ENCODE data around the gene FST.

FST gene, protein sequence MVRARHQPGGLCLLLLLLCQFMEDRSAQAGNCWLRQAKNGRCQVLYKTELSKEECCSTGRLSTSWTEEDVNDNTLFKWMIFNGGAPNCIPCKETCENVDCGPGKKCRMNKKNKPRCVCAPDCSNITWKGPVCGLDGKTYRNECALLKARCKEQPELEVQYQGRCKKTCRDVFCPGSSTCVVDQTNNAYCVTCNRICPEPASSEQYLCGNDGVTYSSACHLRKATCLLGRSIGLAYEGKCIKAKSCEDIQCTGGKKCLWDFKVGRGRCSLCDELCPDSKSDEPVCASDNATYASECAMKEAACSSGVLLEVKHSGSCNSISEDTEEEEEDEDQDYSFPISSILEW

DNA sequence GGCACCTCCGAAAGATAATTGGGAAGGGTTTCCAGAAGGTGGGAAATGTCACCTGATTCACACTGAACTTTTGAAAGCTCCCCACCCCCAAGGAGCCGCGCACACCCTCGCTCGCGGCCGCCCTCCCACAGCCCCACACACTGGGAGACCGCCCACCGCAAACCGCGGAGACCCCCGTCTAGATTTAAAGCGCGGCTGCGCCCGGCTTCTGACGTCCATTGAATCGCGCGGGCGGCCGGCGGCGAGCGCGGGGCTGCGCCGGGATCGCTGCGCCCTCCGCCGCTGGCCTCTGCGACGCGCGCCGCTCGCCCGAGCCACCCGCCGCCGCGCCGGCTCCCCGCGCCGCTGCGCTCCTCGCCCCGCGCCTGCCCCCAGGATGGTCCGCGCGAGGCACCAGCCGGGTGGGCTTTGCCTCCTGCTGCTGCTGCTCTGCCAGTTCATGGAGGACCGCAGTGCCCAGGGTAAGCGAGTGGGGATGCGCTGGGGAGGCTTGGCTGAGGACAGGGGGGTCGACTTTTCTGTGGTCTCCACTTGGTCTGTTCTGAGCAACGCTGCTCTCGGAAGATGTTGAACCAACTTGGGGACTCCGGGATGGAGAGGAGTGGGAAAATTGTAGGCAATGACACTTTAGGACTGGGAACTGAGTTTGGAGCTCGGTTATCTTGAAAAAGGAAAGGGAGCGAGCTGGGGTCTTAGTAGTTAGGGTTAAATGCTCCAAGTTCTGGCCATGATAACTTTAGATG is at the start of gene FST:
TSS of gene FST (plus strand) at position 214 of the 743 bp plus-strand sequence. CDS start at position 377, 163 bp downstream.
- peak within 1 kb of the TSS; percentile 96 for H3K27ac ChIP-seq
- no peak for DNase-seq (ENCODE audit: low read depth, low spot score)

DNA sequence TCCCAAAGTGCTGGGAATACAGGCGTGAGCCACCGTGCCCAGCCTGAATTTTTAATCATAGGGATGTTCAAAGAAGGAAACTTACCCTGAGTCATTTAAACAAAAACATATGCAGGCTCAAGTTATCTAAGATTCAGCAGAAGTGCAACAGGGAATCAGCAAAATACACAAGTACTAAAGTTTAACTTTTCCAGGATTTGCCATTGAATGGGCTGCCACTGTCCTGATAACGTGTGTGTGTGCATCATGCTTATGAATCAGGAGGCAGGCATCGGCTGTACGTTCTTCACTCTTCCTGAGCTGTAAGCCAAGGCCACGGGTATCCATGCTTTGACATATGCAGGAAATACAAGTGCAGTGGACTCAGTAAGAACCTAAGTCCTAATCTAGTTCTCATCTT is 48.8 kb upstream of the FST start:
- no peak overlapping the region for H3K27ac ChIP-seq

DNA sequence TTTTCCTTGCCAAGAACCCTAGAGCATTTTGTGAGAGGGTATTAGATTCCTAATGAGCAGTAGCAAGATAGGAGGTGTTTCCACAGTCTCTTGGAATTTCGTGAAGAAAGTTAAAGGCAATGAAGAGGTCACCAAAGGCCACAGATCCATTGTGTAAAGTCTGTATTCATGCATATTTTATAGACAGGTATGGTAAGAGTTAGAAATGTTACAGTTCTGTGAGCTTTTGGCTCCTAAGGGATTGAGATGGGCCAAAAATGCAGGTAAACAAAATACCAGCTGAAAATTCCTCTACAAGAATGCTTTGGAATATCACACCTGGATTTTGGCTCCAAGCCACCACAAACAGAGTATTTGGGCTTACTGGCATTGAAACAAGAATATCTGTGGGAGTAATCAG is 47.4 kb upstream of the FST start:
- no peak overlapping the region for H3K27ac ChIP-seq
- no peak for DNase-seq (ENCODE audit: low read depth, low spot score)

More for the DNA sequence above, 48.8 kb upstream of the FST start:
- no peak for DNase-seq (ENCODE audit: low read depth, low spot score)

DNA sequence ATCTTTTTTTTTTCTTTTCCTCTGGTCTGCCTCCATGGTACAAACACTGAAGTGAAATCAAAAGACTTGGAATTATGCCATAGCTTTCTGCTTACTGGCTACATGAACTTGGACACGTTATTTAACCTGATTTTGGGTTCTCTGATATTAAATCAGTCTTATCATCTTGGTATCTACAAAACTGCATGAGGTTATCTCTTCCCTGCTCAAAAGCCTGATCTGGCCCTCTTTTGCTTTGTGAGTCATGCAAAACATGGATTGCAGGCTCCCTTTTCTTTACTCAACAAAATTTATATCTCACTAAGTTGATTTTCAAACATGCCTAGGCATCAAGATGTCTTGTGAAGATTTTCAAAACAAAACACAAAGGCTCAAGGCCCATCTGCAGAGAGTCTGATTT is 45.9 kb upstream of the FST start:
- no peak overlapping the region for H3K27ac ChIP-seq
- DNase-seq (ENCODE audit: low read depth, low spot score) = no peak

DNA sequence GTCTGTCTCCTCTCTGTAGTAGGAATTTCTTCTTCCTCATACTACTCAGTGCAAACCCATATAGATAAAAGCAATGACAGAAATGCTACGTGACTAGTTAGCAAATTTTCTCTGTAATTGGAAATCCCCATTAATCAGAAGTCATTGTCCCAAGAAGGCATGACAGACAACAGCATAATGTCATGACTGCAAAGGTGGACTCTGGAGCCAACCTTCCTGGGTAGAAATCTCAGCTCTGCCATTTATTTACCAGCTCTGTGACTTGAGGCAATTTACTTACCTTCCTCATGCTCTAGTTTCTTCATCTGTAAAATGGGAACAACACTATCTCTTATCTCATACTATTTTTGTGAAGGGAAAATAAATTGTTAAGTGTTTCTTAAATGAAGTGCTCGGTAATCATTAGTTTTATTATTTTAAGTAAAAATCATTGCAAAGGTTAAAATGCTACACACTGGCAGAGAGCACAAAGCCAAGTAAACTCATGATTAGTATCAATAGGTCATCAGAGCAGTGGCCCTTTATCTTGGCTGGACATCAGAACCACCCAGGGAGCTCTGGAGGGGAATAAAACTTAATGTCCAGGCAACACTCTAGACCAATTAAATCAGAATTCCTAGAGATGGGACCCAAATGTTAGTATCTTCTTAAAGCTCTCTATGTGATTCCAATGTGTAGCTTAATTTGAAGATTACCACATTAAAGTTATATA is 43.8 kb upstream of the FST start:
- no peak for DNase-seq (ENCODE audit: low read depth, low spot score)
- H3K27ac ChIP-seq = no peak overlapping the region

DNA sequence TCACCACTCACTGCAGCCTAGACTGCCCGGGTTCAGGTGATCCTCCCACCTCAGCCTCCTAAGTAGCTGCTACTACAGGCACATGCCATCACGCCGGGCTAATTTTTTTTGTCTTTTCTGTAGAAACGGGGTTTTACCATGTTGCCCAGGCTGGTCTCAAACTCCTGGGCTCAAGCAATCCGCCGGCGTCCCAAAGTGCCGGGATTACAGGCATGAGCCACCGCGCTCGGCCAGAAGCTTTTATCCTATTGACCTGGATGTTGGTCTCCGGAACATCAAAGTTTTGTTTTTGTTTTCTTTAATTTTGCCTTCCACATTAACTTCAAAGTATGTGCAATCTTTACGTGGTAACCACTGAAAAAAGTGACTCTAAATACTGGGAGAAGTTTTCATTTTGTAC is 42.4 kb upstream of the FST start:
- H3K27ac ChIP-seq = no peak overlapping the region
- no peak for DNase-seq (ENCODE audit: low read depth, low spot score)

DNA sequence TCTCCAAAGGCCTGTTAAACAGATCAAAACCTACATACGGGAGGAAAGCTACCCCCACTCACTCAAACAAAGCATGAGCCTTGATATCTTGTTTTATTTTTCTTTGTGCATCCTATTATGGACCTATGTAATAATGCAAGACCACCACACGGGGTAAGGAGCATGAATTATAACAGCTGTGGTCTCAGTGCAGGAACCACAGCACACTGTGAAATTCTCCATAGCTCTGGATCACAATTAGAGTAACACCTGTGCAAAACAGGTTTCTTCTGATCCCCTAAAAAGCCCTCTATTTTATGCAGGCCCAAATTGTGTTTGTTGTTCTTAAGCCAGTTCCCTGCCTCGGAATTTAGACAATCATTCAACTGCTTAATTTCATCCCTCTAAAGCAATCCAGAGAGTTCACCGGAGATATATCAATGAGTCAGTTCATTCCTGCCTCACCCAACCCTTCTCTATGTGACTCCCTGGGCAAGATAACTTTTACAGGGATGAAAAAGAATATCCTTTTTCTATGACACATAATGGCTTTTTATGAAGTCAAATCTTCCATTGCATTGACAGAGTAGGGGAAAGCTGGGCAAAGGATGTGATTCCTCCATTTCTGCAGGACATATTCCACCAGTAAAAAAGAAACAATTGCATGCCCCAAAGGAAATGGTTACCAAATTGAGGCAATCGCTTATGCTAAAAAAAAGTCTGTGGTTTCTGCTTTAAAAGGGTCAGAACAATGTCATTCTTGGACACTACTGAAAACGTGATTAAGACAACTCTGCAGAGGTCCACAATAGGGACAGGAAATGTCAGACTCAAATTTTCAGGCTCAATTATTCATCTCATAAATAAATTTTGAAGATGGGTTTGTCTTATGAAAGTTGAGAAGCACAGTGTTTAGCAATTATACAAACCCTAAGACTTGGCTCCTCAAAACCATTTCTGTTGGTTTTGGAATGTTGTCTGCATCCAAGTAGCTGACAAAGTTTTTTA is 41.6 kb upstream of the FST start:
- no peak for DNase-seq (ENCODE audit: low read depth, low spot score)
- H3K27ac ChIP-seq = no peak overlapping the region

DNA sequence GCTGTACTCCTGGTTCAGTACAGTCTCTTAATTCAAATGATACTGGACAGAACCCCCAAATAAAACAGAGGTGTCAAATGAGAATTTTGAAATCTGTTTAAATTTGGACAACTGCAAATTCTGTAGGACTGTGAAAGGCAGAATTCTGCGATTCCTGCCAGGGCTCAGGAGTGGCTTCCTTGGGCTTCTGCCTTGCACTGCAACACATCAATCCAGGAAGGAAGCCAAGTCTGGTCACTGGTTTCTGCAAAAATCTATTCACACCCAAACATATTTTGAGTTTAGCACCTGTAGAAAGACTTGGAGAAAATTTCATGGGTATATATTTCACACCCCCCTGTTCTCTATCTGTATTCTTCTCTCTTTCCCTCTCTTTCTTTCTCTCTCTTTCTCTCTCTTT is 37.5 kb upstream of the FST start:
- no peak for DNase-seq (ENCODE audit: low read depth, low spot score)
- no peak overlapping the region for H3K27ac ChIP-seq

DNA sequence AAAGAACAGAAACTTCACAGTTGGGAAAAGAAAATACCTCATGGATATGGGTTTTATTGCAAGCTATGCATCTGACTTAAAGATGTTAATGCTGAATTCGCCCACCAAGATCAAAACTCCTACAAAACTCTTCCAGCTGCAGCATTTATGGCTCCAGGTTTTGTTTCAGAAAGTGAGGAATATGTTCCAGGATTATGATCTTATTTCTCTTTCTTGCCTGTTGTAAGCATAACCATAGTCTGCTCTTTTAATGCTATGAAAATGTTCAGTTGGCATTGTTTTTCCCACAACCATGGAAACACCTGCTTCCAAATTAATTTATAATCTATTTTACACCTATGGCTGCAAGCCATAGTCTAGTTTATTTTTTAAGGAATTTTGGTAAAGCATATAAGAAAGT is 34.9 kb upstream of the FST start:
- H3K27ac ChIP-seq = no peak overlapping the region
- DNase-seq (ENCODE audit: low read depth, low spot score) = no peak

DNA sequence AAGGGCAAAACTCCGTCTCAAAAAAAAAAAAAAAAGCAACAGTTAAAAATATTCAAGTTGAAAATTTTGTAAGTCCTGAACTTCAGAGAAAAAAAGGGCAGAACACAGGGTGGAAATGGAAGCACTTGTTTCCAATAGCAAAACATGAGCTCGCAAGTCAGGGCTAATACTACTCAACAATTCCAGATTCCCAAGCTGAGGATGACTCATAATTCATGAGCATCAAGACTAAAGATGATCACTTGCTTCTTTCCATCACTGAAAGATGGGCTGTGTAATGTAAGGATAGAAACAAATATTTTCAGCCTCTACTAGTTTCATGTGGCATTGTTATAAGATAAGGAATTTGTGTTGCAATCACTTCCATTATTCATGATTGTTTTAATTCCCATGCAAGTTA is 33.5 kb upstream of the FST start:
- no peak for DNase-seq (ENCODE audit: low read depth, low spot score)
- no peak overlapping the region for H3K27ac ChIP-seq

DNA sequence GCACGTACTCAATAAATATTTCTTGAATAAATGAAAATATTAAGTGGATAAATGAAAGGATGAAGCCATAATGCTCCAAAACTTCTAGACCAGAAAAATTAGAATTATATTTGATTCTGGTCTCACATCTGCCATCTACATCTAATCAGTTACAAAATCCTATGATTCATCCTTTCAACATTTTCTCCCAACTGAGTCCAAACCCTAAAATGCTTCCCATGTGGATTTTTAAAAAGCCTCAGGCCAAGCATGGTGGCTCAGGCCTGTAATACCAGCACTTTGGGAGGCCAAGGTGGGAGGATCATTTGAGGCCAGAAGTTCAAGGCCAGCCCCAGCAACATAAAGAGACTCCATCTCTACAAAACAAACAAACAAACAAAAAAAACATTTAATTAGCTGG is 31.6 kb upstream of the FST start:
- DNase-seq (ENCODE audit: low read depth, low spot score) = no peak
- no peak overlapping the region for H3K27ac ChIP-seq

DNA sequence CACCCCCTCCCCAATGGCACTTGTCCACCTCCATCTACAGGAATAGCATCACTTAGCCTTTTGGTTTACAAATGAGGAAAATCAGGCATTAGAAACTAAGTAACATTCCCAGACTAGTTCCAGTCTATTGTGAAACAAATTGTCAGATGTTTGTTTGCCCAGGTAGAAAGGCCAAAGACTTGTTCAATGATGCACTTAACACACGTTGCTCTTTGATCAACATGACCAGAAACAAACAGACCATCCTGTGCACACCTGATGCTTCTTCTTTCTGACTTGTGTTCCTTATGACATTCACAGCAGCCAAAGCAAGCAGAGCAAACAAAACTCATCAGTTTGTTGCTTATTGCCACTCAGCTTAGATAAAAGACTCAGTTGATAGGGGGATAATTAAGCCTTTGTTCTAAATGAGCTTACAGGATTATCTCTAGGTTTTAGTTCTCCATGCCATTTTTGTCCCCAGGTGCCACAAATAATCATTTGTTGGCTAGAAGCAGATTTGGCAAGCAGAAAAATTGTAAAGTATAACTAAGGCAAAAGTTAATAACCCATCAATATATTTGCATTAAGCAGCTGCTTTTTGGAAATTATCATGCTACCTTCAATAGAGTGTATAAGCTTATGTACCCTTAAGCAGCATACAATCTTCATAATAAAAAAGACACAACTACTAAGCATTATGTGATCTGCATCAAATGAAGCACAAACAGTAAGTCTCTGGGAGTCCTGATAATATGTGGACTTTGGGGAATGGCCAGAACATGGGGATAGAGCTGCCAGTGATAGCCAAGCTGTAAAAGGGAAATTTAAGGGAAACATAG is 26.3 kb upstream of the FST start:
- DNase-seq (ENCODE audit: low read depth, low spot score) = no peak
- H3K27ac ChIP-seq = no peak overlapping the region

DNA sequence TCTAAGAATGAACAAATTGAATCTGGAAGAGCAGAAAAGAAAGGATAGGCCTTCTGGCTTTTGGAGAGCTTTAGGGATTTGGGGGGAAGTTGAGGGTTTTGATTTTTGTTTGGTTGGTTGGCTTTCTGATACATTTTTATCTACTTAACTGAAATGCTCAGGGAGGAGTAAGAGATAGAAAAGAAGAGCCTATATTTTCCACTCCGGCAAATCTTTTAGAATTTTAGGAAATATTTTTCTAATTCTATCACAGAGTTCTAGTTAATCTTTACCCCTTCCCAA is 25.8 kb upstream of the FST start:
- DNase-seq (ENCODE audit: low read depth, low spot score) = no peak
- H3K27ac ChIP-seq = no peak overlapping the region

DNA sequence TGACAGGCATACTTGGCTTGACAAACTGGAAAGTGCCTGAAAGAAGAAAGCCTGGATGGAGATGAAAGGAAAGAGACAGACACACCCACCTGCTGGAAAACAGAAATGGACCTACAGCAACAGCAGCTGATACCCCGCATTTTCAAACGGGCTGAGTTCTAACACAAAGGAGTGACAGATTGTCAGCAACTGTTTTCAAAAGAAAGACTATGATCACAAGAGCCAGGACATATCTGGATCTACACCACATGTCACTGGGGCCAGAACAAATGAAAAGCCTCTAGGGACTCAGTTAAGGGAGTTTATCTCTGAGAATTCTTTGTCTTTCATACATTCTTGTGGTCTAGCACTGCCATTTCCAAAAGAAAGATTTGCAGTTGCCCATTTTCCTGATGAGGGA is 24.1 kb upstream of the FST start:
- no peak overlapping the region for H3K27ac ChIP-seq
- DNase-seq (ENCODE audit: low read depth, low spot score) = no peak

DNA sequence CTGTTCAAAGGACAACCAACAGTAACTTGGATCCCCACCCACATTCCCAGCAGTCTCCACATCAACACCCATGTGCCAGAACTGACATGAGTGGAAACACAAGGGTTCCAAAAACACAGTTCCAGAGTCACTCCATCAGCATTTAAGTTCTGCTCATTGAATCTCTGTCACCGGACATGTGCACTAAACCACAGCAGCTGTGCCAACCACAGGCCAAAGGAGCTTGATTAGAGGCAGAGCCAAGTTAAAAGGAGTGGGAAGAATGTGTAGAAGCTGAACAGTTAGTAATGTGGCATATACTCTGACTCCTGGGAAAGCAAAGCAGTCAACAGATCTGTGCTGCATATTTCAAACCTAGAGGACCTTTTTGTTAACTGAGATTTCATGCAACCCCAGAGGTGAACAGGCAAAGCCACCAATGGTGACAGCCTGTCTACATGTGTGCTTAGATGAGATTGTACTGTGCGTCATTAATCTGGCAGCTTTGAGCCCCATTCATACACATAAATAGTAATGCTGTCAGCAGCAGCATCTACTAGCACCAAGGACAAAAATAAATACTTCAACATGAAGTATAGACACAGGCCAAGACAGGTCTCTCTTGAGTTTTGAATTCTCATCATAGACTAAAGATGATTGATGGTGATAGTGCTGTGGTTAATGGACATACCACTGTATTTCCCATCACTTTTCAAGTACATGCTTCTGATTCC is 16.4 kb upstream of the FST start:
- DNase-seq (ENCODE audit: low read depth, low spot score) = no peak
- H3K27ac ChIP-seq = no peak overlapping the region

DNA sequence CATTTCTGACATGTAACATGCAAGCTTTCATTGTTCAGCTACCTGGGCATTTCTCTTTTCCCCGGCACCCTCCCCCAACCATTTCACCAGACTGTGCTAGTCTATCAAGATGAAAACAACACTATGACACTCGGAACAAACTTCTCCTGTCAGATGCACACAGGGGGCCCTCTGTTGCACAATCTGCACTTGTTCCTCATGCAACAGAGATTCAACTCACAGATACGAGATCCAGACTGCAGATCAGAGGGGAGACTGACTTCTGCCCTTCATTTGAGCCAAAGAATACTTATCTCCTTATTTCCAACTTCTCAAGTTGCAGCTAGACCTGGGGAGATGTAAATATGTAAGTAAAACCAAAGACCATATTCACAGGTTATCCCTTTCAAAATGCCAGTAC is 15.7 kb upstream of the FST start:
- no peak for DNase-seq (ENCODE audit: low read depth, low spot score)
- H3K27ac ChIP-seq = no peak overlapping the region

DNA sequence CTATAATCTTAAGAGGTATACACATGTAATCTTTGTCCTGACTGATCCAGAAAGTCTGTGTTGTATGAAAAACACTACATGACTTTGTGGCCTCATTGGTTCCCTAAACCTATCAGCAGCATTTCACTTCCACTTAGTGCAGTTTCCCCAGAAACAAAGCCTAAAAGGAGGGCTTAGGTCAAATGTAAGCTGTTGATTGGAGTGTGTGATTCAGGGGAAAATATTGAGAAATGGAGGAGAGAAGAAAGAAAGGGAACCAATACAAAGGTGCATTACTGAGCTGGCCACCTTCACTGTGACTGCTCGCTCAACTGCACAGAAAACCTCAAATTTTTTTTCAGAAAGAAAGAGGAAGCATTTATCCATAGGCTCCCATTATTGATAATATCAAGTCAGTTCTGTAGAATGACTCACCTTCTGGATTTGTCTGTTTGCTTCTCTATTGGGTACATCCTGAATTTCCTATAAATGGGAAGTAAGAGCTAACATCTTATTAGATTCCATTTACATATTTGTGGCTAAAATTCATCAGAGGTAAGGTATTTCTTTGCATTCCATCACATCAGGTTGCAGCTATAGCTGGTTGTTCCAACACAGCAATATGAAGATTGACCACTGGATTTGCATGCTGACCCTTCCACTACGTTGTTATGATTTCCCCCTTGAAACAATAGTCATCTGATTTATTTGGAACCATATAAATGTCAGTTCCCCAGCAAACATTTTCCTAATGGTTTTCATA is 10.3 kb upstream of the FST start:
- DNase-seq (ENCODE audit: low read depth, low spot score) = no peak
- H3K27ac ChIP-seq = peak overlapping the region; percentile 38

DNA sequence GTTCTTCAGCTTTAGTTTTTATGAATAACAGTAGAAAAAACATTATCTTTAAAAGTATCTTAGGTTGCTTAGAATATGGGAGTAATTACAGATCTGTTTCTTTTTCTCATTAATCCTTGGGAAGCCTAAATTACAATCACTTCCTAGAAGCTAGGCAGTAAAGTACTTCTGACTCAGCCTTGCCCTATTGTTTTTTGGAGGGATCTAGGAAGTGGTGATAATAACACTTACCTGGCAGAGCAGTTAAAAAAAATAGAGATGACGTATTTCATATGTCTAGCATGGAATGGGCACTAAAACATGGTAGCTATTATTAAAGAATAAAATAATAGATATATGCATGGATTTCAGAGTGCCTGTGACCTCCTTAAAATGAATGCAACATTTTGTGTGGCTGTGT is 8.2 kb upstream of the FST start:
- no peak overlapping the region for H3K27ac ChIP-seq
- DNase-seq (ENCODE audit: low read depth, low spot score) = no peak
